Right lobe of liver (tissue), 4 donors: Measurements from ENCODE around the gene LRRC38.

ENCODE experiments used
- CTCF ChIP-seq, 4 donors: fragments of 200-600 bp in 3 of 4; fragments of 450-650 bp in 1 of 4; IDR thresholded peaks; one replicate each; pipeline versions ENCODE4 v1.5.1 to v1.8.0; 2016 to 2022; ENCODE audit warnings: antibody characterized with exemption in 4 of 4, mild to moderate bottlenecking in 2 of 4
- POLR2A ChIP-seq: fragments of 450-650 bp; IDR thresholded peaks from one replicate; pipeline ENCODE4 v1.6.1; 2017; ENCODE audit warnings: antibody characterized with exemption, mild to moderate bottlenecking
- donor health status: DM: no; HTN: no; CAD: no.
- donor health status: DM: no; HTN: no; CAD: no.
- donor health status: DM: no; HTN: yes; CAD: no.

- no peak for TF ChIP-seq CTCF (IDR thresholded peaks at IDR 0.05)
- no peak for TF ChIP-seq POLR2A
These were observed 1.3 kb downstream of the LRRC38 start for GRCh38 chr1:13512472-13512871.
